Measurements from ENCODE around the gene WDR48. TPM values are rescaled to one million over a fixed set of nuclear protein-coding genes. Genes with fewer than 3 reads are reported as not detected.

The WDR48 gene
- 19.0 to 26.0 TPM (median 22.8 TPM) in 5 replicates for total RNA-seq (2022; extraction: Qiagen RNA extraction; ENCODE audit: low read depth)

DNA sequence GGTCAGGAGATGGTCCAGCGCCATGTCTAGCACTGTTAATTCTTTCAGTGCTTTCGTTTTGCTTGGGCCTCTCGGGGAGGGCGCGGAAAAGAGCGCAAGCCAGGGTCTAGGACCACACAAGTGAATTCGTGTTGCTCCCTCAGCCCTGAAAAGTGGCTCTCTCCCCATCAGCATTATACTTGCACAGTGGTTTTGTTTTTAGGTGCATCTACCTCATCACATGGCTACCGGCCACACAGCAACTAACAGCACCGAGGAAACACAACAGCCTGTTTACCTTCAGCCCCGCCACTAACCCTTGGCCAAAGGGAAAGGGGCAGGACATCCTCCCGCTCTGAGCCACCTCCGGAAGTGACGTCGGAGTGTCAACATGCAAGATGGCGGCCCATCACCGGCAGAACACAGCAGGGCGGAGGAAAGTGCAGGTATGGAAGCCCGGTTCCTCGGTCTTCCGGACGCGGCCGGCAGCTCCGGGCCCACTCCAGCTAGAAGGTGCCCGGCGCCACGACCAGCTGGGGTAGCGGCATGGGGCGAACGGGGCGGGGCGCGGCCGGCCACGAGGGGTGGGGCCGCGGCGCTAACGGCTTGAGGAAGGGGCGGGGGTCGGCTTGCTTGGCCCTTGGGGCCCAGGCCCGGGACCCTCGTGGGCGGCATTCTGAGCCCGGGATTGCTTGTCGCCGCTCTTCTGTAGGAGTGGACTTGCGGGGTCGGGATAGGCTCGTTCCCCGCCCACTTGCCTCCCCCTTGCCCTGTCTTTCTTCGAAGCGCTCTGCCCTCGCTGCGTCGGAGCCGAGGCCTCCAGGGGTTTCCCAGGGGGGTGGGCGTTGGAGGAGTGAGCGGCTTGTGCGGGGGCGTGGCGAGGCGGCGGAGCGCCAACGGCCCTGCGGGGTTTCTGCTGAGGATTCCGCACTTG, at the start of gene WDR48, which contains the start of gene SCN11A:
TSS of gene WDR48 (plus strand) at position 368 of the 913 bp plus-strand sequence. CDS start at position 378, 10 bp downstream.
TSS of gene SCN11A (minus strand) at position 296 of the 913 bp plus-strand sequence. CDS start 101,582 bp downstream, outside the sequence.

DNA sequence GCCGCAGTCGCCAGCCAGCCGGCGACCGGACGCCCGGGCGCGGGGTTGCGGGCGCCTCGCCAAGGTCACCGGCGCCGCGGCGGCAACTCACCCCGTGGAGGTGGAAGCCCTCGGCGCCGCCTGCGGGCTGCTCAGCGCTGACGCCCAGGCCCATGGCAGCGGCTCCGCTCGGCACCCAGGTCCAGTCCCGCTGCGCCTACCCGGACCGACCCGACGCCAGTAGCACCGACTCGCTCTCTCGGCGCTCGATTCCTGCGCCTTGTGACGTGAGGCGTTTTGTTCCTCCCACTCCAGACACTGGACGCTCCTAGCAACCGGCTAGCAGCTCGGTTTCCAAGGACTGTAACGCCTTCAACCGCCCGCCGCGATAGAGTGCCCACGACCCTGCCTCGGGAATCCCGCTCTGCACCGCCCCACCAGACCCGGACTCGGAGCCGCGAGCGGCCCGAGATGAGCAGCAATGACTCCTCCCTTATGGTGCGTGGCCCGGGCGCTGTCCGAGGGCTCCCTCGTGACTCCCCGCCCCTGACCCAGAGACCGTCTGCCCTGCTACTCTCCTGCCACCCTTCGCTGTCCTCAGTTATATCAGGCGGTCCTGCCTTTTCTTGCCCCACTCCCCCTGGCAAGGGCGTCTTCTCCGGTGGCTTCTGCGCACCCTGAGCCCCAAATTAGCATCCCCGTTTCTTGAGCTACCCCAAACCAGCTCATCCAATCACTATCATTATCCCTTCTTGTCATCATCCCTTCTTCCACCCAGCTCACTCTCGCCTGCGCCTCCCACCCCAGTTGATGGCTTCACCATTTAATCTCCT, 55.8 kb downstream of the WDR48 start, which contains the start of the genes GORASP1 and TTC21A:
TSS of gene GORASP1 (minus strand) at position 240 of the 812 bp plus-strand sequence. CDS start at position 154, 86 bp downstream.
TSS of gene TTC21A (plus strand) at position 293 of the 812 bp plus-strand sequence. CDS start at position 451, 158 bp downstream.

Other genes starting within 250 kb of the WDR48 start
- not detected in 5 replicates for gene SCN10A, start 235.8 kb upstream of the WDR48 start, total RNA-seq (2022; extraction: Qiagen RNA extraction; ENCODE audit: low read depth)
- gene SCN11A, start 72 bp upstream of the WDR48 start, total RNA-seq (2022; extraction: Qiagen RNA extraction; ENCODE audit: low read depth) = not detected in 5 replicates
- 26.4 to 34.9 TPM (median 33.9 TPM) in 5 replicates for gene GORASP1, start 55.6 kb downstream of the WDR48 start, total RNA-seq (2022; extraction: Qiagen RNA extraction; ENCODE audit: low read depth)
- 1.4 to 1.9 TPM (median 1.5 TPM) in 5 replicates for gene TTC21A, start 55.7 kb downstream of the WDR48 start, total RNA-seq (2022; extraction: Qiagen RNA extraction; ENCODE audit: low read depth)
- 15.2 to 22.2 TPM (median 18.3 TPM) in 5 replicates for gene CSRNP1, start 101.6 kb downstream of the WDR48 start, total RNA-seq (2022; extraction: Qiagen RNA extraction; ENCODE audit: low read depth)
- gene XIRP1, start 140.6 kb downstream of the WDR48 start, total RNA-seq (2022; extraction: Qiagen RNA extraction; ENCODE audit: low read depth) = 0.05 to 0.15 TPM (median 0.07 TPM) in 5 replicates
- 0.02 TPM in 1 of 5 replicates, not detected in the others for gene CX3CR1, start 228.0 kb downstream of the WDR48 start, total RNA-seq (2022; extraction: Qiagen RNA extraction; ENCODE audit: low read depth)